HG03039 (cell line): ENCODE data around the gene UBXN7.
A peak's percentile ranks its signal among the peaks of the same experiment; 100 is the strongest.
"Not testable (repeated sequence)": the region's sequence is repeated elsewhere in the genome, so short reads cannot be mapped to it uniquely, and the experiment has no call there.

Experiments used
- ATAC-seq: cut with Tn5 transposase; IDR thresholded peaks from one replicate; pipeline ENCODE4 v1.9.1; 2021; ENCODE audit warnings: mild to moderate bottlenecking, moderate library complexity; ENCODE audit not compliant: unreplicated experiment

The UBXN7 gene

GRCh38 chr3:196432137-196432879 lies at the start of gene UBXN7:
Gene UBXN7, minus strand, starts transcription at chr3:196432427. Its CDS starts 28 bp downstream, at chr3:196432399.
- ATAC-seq = peak; percentile 85

DNA sequence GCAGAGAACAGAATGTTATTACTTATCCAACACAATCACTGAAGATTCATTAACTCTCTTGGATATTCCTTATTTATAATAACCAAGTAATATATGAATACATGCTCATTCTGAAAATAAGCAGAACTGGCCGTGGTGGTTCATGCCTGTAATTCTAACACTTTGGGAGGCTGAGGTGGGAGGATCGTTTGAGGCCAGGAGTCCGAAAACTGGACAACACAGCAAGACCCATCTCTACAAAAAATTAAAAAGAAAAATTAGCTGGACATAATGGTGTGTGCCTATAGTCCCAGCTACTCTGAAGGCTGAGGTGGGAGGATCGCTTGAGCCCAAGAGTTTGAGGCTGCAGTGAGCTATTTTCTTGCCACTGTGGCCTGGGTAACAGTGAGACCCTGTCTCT lies 45.5 kb upstream of the UBXN7 start:
- no peak for ATAC-seq

GRCh38 chr3:196472286-196472685 lies 40.1 kb upstream of the UBXN7 start:
- ATAC-seq = no peak

- no peak for ATAC-seq
Observed at GRCh38 chr3:196471551-196471950, 39.3 kb upstream of the UBXN7 start.

DNA sequence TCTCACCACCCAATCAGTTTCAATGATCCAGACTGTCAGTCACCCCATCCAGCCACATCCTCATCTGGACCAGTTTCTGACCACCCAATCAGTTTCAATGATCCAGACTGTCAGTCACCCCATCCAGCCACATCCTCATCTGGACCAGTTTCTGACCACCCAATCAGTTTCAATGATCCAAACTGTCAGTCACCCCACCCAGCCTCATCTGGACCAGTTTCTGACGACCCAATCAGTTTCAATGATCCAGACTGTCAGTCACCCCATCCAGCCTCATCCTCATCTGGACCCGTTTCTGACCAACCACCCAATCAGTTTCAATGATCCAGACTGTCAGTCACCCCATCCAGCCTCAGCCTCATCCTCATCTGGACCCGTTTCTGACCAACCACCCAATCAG lies 38.0 kb upstream of the UBXN7 start:
- ATAC-seq = not testable (repeated sequence)

- ATAC-seq = no peak
Observed at GRCh38 chr3:196463804-196464203, 31.6 kb upstream of the UBXN7 start.

GRCh38 chr3:196463478-196463756 lies 31.2 kb upstream of the UBXN7 start:
- ATAC-seq = no peak

DNA sequence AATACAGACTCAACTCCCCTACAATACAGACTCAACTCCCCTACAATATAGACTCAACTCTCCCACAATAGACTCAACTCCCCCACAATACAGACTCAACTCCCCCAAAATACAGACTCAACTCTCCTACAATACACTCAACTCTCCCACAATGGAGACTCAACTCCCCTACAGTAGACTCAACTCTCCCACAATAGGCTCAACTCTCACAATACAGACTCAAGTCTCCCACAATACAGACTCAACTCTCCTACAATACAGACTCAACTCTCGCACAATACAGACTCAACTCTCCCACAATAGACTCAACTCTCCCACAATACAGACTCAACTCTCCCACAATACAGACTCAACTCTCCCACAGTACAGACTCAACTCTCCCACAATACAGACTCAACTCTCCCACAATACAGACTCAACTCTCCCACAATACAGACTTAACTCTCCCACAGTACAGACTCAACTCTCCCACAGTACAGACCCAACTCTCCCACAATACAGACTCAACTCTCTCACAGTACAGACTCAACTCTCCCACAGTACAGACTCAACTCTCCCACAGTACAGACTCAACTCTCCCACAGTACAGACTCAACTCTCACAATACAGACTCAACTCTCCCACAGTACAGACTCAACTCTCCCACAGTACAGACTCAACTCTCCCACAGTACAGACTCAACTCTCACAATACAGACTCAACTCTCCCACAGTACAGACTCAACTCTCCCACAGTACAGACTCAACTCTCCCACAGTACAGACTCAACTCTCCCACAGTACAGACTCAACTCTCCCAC lies 30.7 kb upstream of the UBXN7 start:
- ATAC-seq = not testable (repeated sequence)

- no peak for ATAC-seq
Observed at GRCh38 chr3:196458063-196458462, 25.8 kb upstream of the UBXN7 start.

- not testable (repeated sequence) for ATAC-seq
Observed at GRCh38 chr3:196457470-196457869, 25.2 kb upstream of the UBXN7 start.

GRCh38 chr3:196454935-196455334 lies 22.7 kb upstream of the UBXN7 start:
- ATAC-seq = no peak

DNA sequence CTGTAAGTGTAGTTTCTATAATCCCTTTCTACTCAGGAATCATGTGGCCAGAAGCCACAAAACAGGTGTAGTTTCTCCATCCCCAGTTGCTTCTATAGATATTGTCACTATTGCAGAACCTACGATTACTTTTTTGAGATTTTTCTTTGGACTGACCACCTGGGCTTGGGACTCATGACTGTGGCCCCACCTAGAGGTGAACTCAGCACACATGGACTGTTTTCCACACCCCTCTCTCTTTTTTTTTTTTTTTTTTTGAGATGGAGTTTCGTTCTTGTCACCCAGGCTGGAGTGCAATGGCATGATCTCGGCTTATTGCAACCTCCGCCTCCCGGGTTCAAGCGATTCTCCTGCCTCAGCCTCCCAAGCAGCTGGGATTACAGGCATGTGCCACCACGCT lies 13.2 kb upstream of the UBXN7 start:
- ATAC-seq = not testable (repeated sequence)

- no peak for ATAC-seq
Observed at GRCh38 chr3:196444500-196444894, 12.3 kb upstream of the UBXN7 start.

- no peak for ATAC-seq
Observed at GRCh38 chr3:196440696-196441095, 8.5 kb upstream of the UBXN7 start.

DNA sequence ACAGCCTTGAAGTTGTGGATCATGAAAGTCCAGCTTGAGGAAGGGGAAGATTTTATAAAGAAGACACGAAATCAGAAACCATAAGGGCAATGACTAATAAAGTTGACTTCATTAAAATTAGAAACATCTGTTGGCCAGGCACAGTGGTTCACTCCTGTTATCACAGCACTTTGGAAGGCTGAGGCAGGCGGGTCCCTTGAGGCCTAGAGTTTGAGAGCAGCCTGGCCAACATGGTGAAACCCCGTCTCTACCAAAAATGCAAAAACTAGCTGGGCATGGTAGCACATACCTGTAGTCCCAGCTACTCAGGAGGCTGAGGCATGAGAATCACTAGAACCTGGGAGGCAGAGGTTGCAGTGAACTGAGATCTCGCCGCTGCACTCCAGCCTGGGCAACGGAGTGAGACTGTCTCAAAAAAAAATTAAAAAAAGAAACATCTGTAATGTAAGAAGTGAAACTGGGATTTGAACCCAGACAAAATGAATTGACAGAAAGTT lies 7.9 kb upstream of the UBXN7 start:
- ATAC-seq = no peak

GRCh38 chr3:196431181-196432136 lies 768 bp downstream of the UBXN7 start:
- peak; percentile 12 for ATAC-seq

GRCh38 chr3:196428041-196428440 lies 4.2 kb downstream of the UBXN7 start:
- no peak for ATAC-seq

- not testable (repeated sequence) for ATAC-seq
Observed at GRCh38 chr3:196424421-196424820, 7.8 kb downstream of the UBXN7 start.

DNA sequence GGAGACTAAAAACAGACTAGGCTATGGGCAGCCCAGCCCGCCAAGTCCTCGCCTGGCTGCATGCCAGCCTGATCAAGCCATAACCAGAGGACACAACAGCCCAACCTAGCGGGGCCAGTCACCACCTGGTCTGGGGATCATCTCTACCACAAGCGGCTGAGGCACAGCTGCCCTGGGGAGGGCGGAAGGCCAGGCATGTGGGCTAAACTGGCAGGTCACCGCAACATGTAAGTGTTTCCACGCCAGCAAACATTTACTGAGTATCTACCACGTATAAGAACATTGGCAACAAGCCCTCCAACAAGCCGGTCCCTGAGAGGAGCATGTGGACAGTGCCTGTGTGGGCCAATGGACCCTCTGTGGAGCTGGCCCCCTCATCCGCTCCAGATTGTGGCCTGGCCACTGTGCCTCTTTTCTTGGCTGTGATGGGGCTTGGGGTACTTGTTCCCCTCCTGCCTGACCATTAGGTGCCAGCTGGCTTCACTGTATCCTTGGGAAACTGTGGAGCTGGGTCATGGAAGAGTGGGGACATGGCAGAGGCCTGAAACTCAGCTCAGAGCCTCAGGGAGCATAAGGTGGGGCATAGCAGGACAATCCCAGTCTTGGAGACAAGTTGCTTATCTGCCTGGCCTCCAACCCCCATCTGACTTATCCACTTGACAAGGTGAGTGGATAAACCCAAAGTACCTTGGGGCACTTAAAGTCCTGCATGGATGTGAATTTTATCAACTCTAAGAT lies 9.0 kb downstream of the UBXN7 start:
- no peak for ATAC-seq

DNA sequence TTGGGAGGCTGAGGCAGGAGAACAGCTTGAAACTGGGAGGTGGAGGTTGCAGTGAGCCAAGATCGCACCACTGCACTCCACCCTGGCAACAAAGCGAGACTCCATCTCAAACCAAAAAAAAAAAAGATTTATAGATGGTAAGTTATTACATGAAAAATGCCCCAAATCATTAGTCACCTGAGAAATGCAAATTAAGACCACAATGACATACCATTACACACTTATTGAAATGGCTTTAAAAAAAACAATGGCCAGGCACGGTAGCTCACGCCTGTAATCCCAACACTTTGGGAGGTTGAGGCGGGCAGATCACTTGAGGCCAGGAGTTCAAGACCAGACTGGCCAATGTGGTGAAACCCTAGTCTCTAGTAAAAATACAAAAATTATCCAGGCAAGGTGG lies 10.6 kb downstream of the UBXN7 start:
- ATAC-seq = not testable (repeated sequence)
